GM20000 (cell line): Measurements from ENCODE around the gene ANTKMT.
"Not testable (repeated sequence)": the region's sequence is repeated elsewhere in the genome, so short reads cannot be mapped to it uniquely, and the experiment has no call there.

Experiments used
- DNase-seq: peaks from one replicate; pipeline ENCODE4 v3.0.0; 2012; ENCODE audit warnings: low spot score
- CTCF ChIP-seq: IDR thresholded peaks from 2 replicates; pipeline ENCODE4 v1.5.1; 2012; ENCODE audit warnings: mild to moderate bottlenecking, control low read depth; ENCODE audit errors: extremely low read depth, missing control alignments

Gene ANTKMT

GRCh38 chr16:740459-740763 lies 19.5 kb downstream of the ANTKMT start:
- no peak for TF ChIP-seq CTCF
- no peak for DNase-seq

- peak; percentile 100 for TF ChIP-seq CTCF
- peak; percentile 98 for DNase-seq
These were observed 20.0 kb downstream of the ANTKMT start, which contains the start of gene CIAO3 for GRCh38 chr16:740764-741505. TSS of gene CIAO3 (minus strand) at chr16:740997. CDS start at chr16:740985, 12 bp downstream.

GRCh38 chr16:741986-742629 lies 21.2 kb downstream of the ANTKMT start:
- no peak for DNase-seq

GRCh38 chr16:742894-743293 lies 21.9 kb downstream of the ANTKMT start:
- not testable (repeated sequence) for DNase-seq

More at GRCh38 chr16:741986-742629, 21.2 kb downstream of the ANTKMT start:
- TF ChIP-seq CTCF: no peak

GRCh38 chr16:743794-744500 lies 23.0 kb downstream of the ANTKMT start:
- DNase-seq: no peak
- no peak for TF ChIP-seq CTCF

GRCh38 chr16:745739-746138 lies 24.8 kb downstream of the ANTKMT start:
- peak; percentile 24 for TF ChIP-seq CTCF
- DNase-seq: peak; percentile 75

- no peak for TF ChIP-seq CTCF
- DNase-seq: no peak
These were observed 25.7 kb downstream of the ANTKMT start for GRCh38 chr16:746637-747036.
